HG02678 (cell line): ENCODE results near the gene INPP5A.
"Not testable (repeated sequence)": the region's sequence is repeated elsewhere in the genome, so short reads cannot be mapped to it uniquely, and the experiment has no call there.

Experiments used
- ATAC-seq: cut with Tn5 transposase; IDR thresholded peaks from one replicate; pipeline ENCODE4 v1.9.1; 2021; ENCODE audit warnings: mild to moderate bottlenecking, moderate library complexity; ENCODE audit not compliant: unreplicated experiment

The INPP5A gene

DNA sequence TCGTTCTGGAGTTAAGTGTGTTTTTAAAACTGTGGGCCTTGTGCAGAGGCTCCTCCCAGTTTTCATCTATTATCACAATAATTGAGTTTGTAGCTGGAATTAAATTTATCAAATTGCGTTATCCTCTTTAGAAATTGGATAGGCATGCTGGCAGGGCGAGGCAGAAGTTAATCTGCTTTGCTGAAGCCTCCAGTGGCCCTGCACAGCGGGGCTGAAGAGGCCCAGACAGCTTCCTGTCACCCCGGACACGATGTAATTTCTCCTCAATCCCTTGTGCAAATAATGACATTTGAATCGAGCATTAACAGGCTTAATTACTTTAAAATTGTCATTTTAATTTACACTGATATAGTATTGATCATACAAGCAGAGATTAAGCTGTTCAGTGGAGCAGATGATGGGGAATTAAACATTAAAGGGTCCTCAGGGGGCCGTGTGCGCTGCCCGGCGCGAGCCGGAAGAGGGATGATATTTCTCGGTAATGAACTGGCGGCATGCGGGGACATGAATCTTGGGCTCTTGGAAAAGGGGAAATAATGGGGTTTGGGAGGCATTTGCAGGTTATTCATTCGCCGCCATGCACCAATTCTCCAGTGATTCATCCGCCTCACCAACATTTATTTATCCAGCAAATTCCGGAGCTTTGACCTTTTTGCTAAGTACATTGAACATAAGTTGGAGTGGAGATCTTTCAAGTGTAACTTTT is 129.9 kb downstream of the INPP5A start:
- no peak for ATAC-seq

DNA sequence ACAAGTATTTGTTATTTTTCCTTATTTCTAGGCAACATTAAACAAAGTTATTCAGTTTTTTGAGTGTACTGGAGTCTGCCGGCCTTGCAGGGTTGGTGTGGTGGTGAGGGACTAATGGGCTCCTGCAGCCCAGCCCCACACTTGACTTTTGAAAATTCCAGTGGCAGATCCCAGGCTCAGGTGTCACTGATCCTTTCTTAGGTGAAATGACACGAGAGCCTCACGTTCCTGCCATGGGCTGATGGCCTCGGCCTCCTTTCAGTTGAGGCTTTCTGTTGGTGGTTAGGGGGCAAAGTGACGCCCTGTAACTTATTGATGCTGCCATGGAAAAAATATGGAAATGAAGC is 130.4 kb downstream of the INPP5A start:
- ATAC-seq: no peak

DNA sequence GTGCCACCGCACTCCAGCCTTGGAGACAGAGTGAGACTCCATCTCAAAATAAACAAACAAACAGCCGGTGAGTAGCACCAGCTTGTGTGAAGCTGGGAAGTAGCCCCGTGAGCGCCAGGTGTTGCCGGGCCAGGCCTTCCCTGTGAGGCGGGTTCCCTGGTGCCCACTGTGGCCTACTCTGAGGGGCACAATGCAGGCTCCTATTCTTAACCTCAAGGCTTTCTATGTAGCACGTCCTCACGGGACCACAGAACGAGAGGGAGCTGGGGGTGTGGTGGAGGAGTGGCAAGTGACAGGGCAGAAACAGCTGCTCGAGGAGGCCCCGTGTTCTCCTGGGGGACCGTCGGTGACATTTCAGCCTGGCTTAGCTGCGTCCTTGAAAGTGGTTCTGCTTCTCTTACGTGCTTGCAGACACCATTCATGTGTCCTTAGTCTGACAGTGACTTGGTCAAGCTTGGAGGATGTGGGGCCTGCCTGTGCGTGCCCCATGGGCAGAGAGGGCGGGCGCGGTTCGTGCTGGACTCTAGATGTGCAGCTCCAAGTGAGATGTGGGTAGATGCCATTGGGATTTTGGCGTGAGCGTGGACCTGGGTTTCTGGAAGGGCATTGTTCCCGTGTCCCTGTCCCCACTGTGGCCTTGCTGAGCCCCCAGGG is 131.7 kb downstream of the INPP5A start:
- ATAC-seq: no peak

DNA sequence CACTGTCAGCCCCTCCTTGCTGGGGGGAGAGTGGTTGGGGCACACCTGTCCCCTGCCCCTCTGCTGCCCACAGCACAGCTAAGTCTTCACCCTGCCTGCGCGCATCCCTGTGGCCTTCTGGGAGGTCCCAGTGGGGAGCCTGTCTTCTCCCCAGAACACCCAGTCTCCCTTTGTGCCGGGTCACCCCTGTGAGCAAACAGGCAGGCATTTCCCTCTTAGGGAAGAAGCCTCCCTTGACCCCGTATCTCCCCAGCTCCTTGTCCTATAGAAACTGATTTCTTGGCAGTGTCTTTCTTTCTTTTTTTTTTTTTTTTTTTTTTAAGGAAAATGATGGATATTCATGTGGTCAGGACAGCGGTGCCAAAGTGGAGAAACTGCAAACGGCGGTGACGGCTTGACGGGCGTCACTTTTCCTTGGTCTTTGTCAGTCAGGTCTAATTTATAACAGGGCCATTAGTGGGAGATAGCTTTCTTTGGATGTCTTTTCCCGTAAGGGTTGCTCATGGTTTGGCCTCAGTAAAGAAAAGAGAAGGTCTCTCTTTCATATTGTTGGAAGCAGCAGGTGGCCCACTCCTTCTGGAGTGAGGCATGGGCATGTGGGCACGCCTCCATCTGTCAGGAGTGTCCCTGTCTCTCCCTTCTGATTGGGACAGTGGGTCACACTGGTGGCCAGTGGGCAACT is 133.1 kb downstream of the INPP5A start:
- no peak for ATAC-seq

DNA sequence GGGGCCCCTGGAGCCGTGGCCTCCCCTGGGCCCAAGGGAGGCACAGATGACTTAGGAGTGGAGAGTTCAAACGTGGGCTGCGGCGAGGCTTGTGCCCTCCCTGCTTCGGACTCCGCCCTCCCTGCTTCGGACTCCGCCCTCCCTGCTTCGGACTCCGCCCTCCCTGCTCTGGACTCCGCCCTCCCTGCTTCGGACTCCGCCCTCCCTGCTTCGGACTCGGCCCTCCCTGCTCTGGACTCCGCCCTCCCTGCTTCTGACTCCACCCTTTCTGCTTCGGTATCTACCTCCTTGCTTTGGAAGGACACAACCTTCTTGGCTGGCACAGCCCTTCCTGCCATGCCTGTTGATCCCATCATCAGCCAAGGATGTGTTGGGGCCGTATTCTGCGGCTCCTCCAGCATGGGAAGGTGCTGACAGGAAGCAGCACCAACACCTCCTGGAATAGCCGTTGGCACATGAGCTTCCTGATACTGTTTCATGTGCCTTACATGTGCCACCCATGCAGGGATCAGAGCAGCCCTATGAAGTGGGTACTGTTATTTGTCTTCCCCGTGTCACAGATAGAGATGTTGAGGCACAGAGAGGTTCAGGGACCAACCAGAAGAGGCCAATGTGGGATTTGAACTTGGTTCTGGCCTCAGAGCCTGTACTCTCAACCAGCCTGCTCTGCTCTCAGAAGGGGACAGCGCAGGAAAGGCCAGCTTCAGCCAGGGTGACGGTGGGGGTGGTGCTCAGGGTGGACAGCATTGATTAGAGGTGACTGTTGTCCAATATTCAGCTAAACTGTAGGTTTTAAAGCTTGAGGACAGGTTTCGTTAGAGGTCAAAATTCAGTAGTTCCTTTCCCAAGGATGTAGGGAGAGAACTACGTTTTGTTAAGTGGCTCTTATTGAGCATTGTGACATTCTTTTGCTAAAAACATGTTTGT is 133.9 kb downstream of the INPP5A start:
- ATAC-seq: no peak

DNA sequence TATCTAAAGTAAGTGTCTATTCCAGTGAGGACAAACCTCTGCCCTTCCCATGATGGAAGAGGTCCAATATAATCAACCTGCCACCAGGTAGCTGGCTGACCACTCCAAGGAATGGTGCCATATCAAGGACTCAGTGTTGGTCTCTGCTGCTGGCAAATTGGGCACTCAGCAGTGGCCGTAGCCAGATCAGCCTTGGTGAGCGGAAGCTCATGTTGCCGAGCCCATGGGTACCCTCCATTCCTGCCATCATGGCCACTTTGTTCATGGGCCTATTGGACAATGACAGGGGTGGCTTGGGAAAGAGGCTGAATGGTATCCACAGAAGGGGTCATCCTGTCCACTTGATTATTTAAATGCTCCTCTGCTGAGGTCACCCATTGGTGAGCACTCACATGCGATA is 136.2 kb downstream of the INPP5A start:
- not testable (repeated sequence) for ATAC-seq

DNA sequence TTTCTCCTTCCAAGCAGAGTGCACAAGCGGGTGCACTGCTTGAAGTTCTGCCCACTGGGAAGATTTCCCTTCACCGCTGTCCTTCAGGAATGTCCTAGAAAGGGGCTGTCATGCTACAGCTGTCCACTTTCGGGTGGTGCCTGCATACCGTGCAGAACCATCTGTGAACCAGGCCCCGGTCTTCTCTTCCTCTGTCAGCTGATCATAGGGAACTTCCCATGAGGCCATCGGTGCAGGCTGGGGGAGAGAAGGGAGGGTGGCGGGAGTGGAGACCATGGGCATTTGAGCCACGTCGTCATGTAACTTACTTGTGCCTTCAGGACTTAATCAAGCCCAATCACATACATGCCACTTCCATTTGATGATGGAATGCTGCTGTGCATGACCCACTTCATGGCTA is 136.7 kb downstream of the INPP5A start:
- ATAC-seq: no peak

DNA sequence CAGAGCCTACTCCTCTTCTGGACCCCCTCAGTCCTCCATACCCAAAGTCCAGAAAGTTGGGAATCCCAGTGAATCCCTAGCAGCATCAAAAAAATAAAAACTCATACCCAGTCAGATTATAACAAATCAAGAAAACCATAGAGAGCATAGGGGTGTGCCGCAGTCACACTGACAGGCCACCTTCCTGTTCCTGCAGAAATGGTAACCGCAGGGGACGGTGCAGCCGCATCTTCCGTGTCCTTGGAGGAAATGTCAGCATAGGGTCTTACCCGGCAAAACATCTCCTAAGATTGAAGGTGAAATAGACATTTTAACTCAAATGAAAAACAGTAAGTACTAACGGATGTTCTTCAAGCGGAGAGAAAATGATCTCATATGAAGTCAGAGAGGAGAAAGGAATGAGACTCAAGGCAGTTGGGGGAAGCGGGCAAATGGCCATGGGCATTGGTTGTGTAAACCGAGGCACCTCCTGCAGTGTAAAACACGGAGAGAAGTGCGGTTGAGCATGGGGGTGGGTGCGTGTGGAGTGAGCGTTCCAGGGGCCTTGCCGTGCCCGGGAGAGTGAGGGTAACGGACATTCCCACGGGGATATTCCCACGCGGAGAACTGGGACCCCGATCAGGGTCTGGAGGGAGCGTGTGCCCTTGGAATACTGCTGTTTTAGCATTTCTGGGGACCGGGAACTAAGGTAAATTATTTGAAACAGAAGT is 137.6 kb downstream of the INPP5A start:
- no peak for ATAC-seq

DNA sequence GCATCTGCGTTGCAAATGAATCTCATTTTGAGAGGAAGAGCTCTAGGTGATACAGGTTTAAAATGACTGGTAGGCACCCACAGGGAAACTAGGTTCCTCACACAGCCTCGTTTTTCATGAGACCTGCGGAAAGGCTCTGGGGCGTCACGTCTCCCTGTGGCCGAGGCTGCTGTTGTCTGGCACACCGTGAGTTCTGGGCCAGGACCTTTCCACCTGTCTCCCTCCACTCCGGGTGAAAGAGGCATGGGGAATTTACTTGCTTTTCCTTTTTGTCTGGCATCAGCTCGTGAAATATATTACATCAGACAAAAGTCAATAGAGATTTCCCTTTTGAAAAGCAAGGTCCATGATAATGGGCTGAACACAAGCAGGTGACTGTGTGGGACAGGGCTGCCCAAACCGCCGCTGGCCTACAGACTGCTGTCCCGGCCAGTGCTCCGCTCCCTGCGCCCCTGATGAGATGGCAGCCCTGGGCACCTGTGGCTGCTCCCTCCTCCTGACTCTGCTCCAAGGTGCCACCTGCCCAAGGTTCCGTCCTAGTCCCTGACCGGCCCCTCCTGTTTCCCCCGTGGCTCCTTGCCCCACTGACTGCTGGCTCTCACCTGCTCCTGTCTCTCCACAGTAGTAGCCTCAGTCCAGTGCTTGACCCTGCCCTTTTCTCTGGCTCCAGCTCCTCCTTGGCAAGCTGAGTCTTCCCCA is 138.8 kb downstream of the INPP5A start:
- no peak for ATAC-seq

DNA sequence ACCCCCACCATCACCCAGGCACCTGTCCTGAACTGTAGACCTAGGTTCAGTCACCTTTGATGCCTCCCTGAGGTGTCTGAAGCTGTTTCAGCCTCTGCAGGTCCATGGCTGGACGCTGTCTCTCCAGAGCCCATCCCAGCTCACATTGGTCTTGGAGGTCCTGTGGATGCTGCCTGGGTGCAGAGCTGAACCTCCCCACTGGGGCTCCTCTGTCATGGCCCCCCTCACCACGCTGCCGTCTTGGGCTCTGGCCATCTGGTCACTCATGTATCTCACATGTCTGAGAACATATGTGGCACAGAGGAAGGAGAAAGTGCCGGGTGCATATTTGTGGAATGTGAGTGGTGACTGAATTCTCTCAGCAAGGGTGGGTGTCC is 139.5 kb downstream of the INPP5A start:
- ATAC-seq: no peak

DNA sequence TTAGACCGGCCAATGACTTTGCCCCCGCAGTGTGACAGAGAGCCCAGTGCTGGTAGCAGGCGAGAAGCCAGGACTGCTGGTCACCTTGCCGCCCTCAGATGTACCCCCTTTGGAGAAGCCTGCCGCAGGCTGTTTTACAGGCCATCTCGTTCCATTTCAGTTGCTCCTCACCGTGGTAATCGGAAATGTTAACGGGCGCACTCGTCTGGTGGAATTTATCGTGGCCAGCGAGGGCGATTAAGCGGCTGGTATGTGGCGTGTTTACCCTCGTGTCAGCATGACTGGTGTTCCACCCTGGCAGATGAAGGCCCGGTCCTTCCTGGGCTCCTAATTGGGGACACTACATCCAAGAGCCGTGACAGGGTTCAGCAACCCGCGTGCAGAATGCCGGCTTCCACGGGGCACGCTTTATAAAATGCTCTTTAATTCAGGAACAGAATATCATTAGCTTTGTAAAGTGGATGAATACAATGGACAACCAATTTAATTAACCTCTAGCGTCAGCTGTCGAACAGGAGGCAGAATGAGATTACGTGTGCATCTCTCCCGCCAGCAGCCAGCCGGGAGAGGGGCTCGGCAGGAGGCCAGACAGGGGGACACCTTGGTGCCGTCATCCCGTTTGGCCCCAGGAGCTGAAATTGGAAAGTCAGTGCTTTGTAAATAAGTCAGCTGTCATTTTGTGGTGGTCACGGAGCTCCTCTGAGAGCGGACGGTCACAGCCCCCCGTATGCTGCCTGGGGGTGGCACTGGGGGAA is 140.1 kb downstream of the INPP5A start:
- no peak for ATAC-seq

DNA sequence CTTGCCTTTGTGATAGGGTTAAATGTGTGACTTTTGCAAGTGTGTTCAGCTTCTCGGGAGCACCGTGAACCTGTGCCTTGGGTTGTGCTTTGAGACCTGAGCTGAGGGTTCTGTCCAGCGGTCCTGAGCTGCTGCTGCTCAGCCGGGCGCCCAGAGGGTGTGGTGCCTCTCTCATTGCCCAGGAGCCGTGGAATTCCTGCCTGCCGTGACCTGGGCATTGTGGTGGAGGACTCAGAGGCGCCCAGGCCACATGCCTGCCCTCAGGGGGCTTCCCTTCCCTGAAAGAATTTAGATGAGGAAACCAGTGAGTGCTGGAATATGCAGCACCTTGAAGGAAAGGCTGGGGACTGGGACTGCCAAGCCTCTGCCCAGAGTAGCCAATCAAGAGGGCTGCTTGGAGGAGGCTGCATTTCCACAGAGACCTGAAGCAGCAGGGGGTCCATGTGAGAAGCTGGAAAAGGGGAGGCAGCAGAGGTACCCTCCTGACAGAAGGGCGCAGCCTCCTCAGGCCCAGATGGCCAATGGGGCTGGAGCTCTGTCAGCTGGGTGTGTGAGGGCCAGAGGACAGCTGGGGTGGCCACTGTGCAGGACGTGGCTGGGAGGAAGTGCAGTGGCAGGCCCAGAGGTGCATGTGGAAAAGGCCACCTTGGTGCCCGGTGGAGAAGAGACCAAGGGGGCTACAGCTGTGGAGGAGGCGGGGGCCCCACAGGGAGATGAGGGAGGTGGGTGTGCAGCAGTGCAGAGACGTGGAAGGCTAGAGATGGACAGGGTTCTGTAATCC is 141.0 kb downstream of the INPP5A start:
- ATAC-seq: no peak

DNA sequence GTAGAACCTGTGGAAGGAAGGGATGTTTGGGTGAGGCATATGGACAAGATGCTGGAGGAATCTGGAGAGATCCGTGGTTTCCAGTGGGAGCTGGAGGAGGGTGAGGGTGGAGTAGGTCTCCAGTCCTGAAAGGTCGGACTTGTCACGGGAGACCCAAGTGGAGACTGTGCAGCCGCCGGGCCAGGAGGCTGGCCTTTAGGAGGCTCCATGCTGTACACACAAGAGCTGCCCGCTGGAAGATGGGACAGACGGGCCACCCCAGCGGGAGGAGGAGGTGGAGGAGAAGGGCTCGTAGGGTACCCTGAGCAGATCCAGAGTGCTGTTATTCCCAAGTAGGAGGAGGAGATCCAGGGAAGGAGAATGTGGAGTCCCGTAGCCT is 141.6 kb downstream of the INPP5A start:
- no peak for ATAC-seq

DNA sequence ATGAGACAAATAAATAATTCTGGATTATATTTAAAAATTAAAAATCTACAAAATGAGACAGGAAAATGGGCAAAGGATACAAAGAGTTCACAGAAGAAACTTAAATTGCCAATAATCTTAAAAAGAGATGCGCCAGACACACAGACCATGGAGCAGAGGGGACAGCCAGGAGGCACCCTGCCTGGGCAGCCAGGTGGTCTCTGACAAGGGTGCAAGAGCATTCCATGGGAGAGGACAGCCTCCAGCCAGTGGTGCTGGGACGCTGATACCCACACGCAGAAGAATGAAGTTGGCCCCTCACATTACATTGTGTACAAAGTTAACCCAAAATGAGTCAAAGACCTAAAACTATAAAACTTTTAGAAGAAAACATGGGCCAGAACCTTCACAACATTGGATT is 142.1 kb downstream of the INPP5A start:
- ATAC-seq: no peak

DNA sequence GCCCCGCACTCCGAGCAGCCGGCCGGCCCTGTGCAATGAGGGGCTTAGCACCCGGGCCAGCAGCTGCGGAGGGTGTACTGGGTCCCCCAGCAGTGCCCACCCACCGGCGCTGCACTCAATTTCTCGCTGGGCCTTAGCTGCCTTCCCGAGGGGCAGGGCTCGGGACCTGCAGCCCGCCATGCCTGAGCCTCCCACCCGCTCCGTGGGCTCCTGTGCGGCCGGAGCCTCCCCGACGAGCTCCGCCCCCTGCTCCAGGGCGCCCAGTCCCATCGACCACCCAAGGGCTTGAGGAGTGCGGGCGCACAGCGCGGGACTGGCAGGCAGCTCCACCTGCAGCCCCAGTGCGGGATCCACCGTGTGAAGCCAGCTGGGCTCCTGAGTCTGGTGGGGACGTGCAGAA is 143.2 kb downstream of the INPP5A start:
- not testable (repeated sequence) for ATAC-seq

DNA sequence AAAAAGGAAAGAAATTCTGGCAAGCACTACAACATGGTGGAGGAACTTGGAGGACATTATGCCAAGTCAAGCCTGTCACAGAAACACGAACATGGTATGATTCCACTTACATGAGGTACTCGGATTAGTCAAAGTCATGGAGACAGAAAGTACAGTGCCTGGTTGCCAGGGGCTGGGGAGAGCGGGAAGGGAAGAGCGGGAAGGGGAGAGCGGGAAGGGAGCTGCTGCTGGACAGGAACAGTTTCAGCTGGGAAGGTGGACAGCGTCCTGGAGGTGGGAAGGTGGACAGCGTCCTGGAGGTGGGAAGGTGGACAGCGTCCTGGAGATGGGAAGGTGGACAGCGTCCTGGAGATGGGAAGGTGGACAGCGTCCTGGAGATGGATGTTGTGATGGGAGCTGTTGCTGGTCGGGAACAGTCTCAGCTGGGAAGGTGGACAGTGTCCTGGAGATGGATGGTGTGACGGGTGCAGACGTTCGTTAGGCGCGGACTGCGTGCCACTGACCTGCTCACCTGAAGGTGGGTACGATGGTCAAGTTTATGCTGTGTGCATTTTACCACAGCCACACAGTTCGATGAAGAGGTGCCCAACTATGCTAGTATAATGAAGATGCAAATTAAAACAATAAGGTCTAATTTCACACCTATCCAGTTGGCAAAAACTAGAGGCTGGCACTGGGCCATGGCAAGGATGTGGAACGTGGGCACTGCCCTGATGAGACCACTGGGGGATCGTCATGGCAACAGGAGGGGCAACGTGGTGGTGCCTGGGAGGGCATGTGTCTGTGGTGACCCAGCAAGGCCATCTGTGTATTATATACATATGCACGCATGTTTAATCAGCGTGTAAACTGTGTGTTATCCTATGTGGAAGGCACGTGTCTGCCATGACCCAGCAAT is 144.5 kb downstream of the INPP5A start:
- no peak for ATAC-seq

DNA sequence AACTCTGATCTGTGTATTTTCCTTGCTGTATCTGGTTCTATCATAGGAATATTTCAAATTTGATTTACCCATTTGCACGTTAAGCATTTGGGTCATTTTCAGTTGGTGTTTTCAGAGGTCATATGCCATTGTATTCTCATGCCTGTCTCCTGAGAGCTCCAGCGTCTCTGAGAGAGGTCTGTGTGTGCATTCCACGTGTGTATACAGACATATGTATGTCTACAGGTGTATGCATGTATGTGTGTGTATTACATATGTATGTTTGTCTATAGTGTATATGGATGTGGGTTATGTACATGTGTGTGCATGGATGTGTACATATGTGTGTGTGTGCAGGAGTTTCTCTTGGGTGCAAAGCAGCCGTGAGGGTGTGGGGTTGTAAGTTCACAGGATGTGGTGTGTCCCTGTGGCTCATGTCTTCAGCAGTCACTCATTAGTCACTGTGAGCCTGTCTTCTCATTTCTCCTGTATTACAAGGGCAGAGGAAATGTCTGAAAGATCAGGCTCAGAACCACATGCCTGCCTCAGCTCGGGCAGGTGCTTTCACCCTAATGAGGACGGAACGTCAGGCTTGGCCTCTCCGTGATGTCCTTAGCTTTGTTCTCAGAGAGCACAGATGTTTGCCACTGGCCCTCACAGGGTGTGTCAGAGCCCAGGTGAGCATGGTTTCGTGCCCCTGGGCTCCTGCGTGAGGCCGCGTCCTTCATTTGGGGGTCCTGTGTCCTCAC is 146.7 kb downstream of the INPP5A start:
- peak; percentile 80 for ATAC-seq
